GM23338 (cell line): Measurements from ENCODE around the gene HEATR9. TPM values are rescaled to one million over a fixed set of nuclear protein-coding genes. Genes with fewer than 3 reads are reported as not detected.

Source experiments
- ATAC-seq: fragments of 200-7000 bp; cut with Tn5 transposase; 3 replicates; pipeline ENCODE4 v1.9.1; 2020
- DNase-seq: peaks from one replicate; pipeline ENCODE4 v3.0.0-alpha.2; 2015; ENCODE audit warnings: low spot score
- H2AFZ ChIP-seq: fragments of 200-600 bp; sonication (generic); 2 replicates; pipeline ENCODE4 v1.8.0; 2016; ENCODE audit warnings: antibody characterized with exemption, mild to moderate bottlenecking, moderate library complexity
- H3F3A ChIP-seq: fragments of 200-600 bp; sonication (generic); replicated peaks from 2 replicates; pipeline ENCODE4 v1.8.0; 2017; ENCODE audit warnings: antibody characterized with exemption, mixed run types, low read depth
- H3K27ac ChIP-seq: fragments of 200-600 bp; sonication (generic); 2 replicates; pipeline ENCODE4 v1.6.1; 2016; ENCODE audit warnings: low read depth
- H3K27me3 ChIP-seq: fragments of 200-600 bp; sonication (generic); 2 replicates; pipeline ENCODE4 v1.8.0; 2016; ENCODE audit warnings: mild to moderate bottlenecking, mixed run types, moderate library complexity; ENCODE audit not compliant: insufficient read depth
- H3K36me3 ChIP-seq: fragments of 200-600 bp; sonication (generic); 2 replicates; pipeline ENCODE4 v1.8.0; 2016; ENCODE audit warnings: mild to moderate bottlenecking; ENCODE audit not compliant: insufficient read depth
- H3K4me1 ChIP-seq: fragments of 200-600 bp; sonication (generic); 2 replicates; pipeline ENCODE4 v1.8.0; 2016; ENCODE audit warnings: mild to moderate bottlenecking, moderate library complexity; ENCODE audit not compliant: insufficient read depth
- H3K4me2 ChIP-seq: fragments of 200-600 bp; sonication (generic); 2 replicates; pipeline ENCODE4 v1.7.1; 2017; ENCODE audit warnings: mixed run types
- H3K4me3 ChIP-seq: fragments of 200-600 bp; sonication (generic); 2 replicates; pipeline ENCODE4 v1.6.1; 2016; ENCODE audit warnings: mixed run types
- H3K79me2 ChIP-seq: fragments of 200-600 bp; sonication (generic); replicated peaks from 2 replicates; pipeline ENCODE4 v1.8.0; 2017; ENCODE audit warnings: mild to moderate bottlenecking; ENCODE audit not compliant: insufficient read depth
- H3K9me2 ChIP-seq: fragments of 200-600 bp; sonication (generic); 2 replicates; pipeline ENCODE4 v1.8.0; 2017; ENCODE audit not compliant: insufficient read depth
- H4K20me1 ChIP-seq: fragments of 200-600 bp; sonication (generic); replicated peaks from 2 replicates; pipeline ENCODE4 v1.8.0; 2017; ENCODE audit warnings: mild to moderate bottlenecking; ENCODE audit not compliant: insufficient read depth
- H3K27ac Mint-ChIP-seq: 2 replicates; pipeline ENCODE4 v1.8.0; 2020; ENCODE audit warnings: inconsistent platforms, mild to moderate bottlenecking, moderate library complexity, mixed read lengths
- H3K27me3 Mint-ChIP-seq: 3 replicates; pipeline ENCODE4 v1.8.0; 2022; ENCODE audit warnings: low read depth, mild to moderate bottlenecking, moderate library complexity, mixed read lengths, inconsistent platforms; ENCODE audit not compliant: insufficient read depth, poor library complexity
- H3K36me3 Mint-ChIP-seq: 3 replicates; pipeline ENCODE4 v1.8.0; 2021; ENCODE audit warnings: low read depth, mild to moderate bottlenecking, inconsistent platforms, moderate library complexity, mixed read lengths
- H3K4me1 Mint-ChIP-seq: 3 replicates; pipeline ENCODE4 v1.8.0; 2020; ENCODE audit warnings: mild to moderate bottlenecking, inconsistent platforms, mixed read lengths
- H3K4me3 Mint-ChIP-seq: 3 replicates; pipeline ENCODE4 v1.8.0; 2021; ENCODE audit warnings: moderate library complexity, mild to moderate bottlenecking, inconsistent platforms, mixed read lengths
- H3K9me3 Mint-ChIP-seq: 3 replicates; pipeline ENCODE4 v1.8.0; 2020; ENCODE audit warnings: moderate library complexity, mild to moderate bottlenecking, inconsistent platforms, mixed read lengths
- ETS1 ChIP-seq: IDR thresholded peaks from 2 replicates; pipeline ENCODE4 v1.6.1; 2016; ENCODE audit warnings: antibody characterized with exemption
- EZH2phosphoT487 ChIP-seq: fragments of 200-600 bp; sonication (generic); IDR thresholded peaks from one replicate; pipeline ENCODE4 v1.8.1; 2018; ENCODE audit warnings: antibody characterized with exemption; ENCODE audit not compliant: unreplicated experiment
- REST ChIP-seq: IDR thresholded peaks from one replicate; pipeline ENCODE4 v1.6.1; 2018; ENCODE audit warnings: antibody characterized with exemption; ENCODE audit not compliant: unreplicated experiment
- ZNF462 ChIP-seq: fragments of 250-450 bp; sonication (Bioruptor Pico); IDR thresholded peaks from 2 replicates; pipeline ENCODE4 v1.5.0; 2020; ENCODE audit warnings: mild to moderate bottlenecking, moderate library complexity
- polyA plus RNA-seq: library from polyadenylated mRNA; unstranded; fragments of >200 nt; fragmentation: Nextera tagmentation; extraction: Ambion mirVana; gene quantifications from 2 replicates; pipeline ENCODE4 v1.2.1, GENCODE V29; 2016
- total RNA-seq: library from RNA; depleted of rRNA; stranded (reverse); fragments of >200 nt; shearing (Covaris generic); gene quantifications from 2 replicates; pipeline ENCODE4 v1.2.3, GENCODE V29; 2014

Gene HEATR9
- total and polyA plus RNA-seq, 2 experiments from 2014 or later = not detected

- TF ChIP-seq ZNF462 = no peak
These were observed 12.1 kb downstream of the HEATR9 start (continued) for GRCh38 chr17:35856603-35857002.

- Histone ChIP-seq H3K4me1 (no peaks in the 10 kb centered on the region), H2AFZ (no peak overlapping the region), H3K36me3 (no peaks in the 10 kb centered on the region; the same call in 1 of the 2 replicates), H3K27me3 (no peaks in the 10 kb centered on the region), H3K4me3 (no peak overlapping the region), H3K27ac (no peak overlapping the region), H3K9me2 (no peaks in the 10 kb centered on the region), H4K20me1 (no peaks in the 10 kb centered on the region; the same call in 1 of the 2 replicates), H3K4me2 (no peak overlapping the region), H3K79me2 (no peaks in the 10 kb centered on the region), H3F3A (no peaks in the 10 kb centered on the region)
- Mint-ChIP-seq H3K4me3 (no peak overlapping the region), H3K4me1 (peaks cover 8% of the 10 kb centered on the region), H3K27ac (no peak overlapping the region; the same call in 1 of the 2 replicates), H3K27me3 (peaks cover 4% of the 10 kb centered on the region), H3K9me3 (no peaks in the 10 kb centered on the region), H3K36me3 (peaks cover 8% of the 10 kb centered on the region)
- DNase-seq (no peak), ATAC-seq (no peak)
- TF ChIP-seq ZNF462 (no peak), EZH2phosphoT487 (no peak), REST (no peak), ETS1 (no peak)
These were observed 12.7 kb downstream of the HEATR9 start for GRCh38 chr17:35855965-35856364.
